SK-N-SH (cell line): ENCODE data around the gene TBC1D1.

Experiments
- EP300 ChIP-seq, 2 experiments: IDR thresholded peaks; 2 replicates each; pipeline versions ENCODE4 v1.4.0 to v1.6.1; 2012; ENCODE audit warnings: borderline replicate concordance in 1 of 2, low read depth in 1 of 2, low read length in 1 of 2
- MXI1 ChIP-seq: IDR thresholded peaks from 2 replicates; pipeline ENCODE4 v1.6.1; 2012; ENCODE audit warnings: mild to moderate bottlenecking, low read depth, low read length, improper control_type of control experiment

- TF ChIP-seq EP300 (IDR thresholded peaks at IDR 0.05; ENCODE audit: borderline replicate concordance in 1 of 2, low read depth in 1 of 2, low read length in 1 of 2) (no peak), MXI1 (no peak)
Observed at GRCh38 chr4:38084877-38085711, 194.2 kb downstream of the TBC1D1 start.
